Neutrophil (primary cell): ENCODE results near the gene NFYA.

Experiments
- H3K27ac ChIP-seq: fragments of 200-600 bp; sonication (generic); 2 replicates; pipeline ENCODE4 v1.5.1; 2016; ENCODE audit warnings: mild to moderate bottlenecking, moderate library complexity
- H3K27me3 ChIP-seq: fragments of 200-600 bp; sonication (generic); 2 replicates; pipeline ENCODE4 v1.6.0; 2016; ENCODE audit warnings: mild to moderate bottlenecking
- H3K36me3 ChIP-seq: fragments of 200-600 bp; sonication (generic); 2 replicates; pipeline ENCODE4 v1.5.1; 2017
- H3K4me1 ChIP-seq, 2 experiments: fragments of 200-600 bp in 1 of 2; sonication (generic) in 1 of 2; 1 replicate in 1 of 2; 2 replicates in 1 of 2; pipeline versions ENCODE4 v1.5.1 to v1.6.1; 2013 to 2016; ENCODE audit warnings: low read depth in 1 of 2, low read length in 1 of 2, mild to moderate bottlenecking in 1 of 2, moderate library complexity in 1 of 2; ENCODE audit not compliant: control insufficient read depth in 1 of 2, insufficient read depth in 1 of 2
- H3K4me3 ChIP-seq, 2 experiments: fragments of 200-600 bp in 1 of 2; sonication (generic) in 1 of 2; 1 replicate in 1 of 2; 2 replicates in 1 of 2; pipeline ENCODE4 v1.5.1; 2013 to 2016; ENCODE audit warnings: low read depth in 1 of 2, low read length in 1 of 2, mild to moderate bottlenecking in 1 of 2, moderate library complexity in 1 of 2
- H3K9me3 ChIP-seq: fragments of 200-600 bp; sonication (generic); 2 replicates; pipeline ENCODE4 v1.5.1; 2016
- CTCF ChIP-seq: fragments of 200-600 bp; sonication (generic); IDR thresholded peaks from 2 replicates; pipeline ENCODE4 v1.5.1; 2016; ENCODE audit warnings: antibody characterized with exemption

NFYA gene

GRCh38 chr6:41065550-41066026 lies 7.2 kb upstream of the NFYA start:
- peaks cover 40% of the 10 kb centered on the region for H3K36me3 ChIP-seq
- no peak for TF ChIP-seq CTCF
- peaks cover 2% of the 10 kb centered on the region in 2 experiments for H3K4me1 ChIP-seq
- H3K4me3 ChIP-seq, result no peak overlapping the region
- no peaks in the 10 kb centered on the region for H3K9me3 ChIP-seq
- no peaks in the 10 kb centered on the region for H3K27me3 ChIP-seq
- H3K27ac ChIP-seq, result no peak overlapping the region

- no peaks in the 10 kb centered on the region for H3K27me3 ChIP-seq
- H3K4me1 ChIP-seq, result peaks cover 12 to 14% of the 10 kb centered on the region in 2 experiments
- H3K27ac ChIP-seq, result no peak overlapping the region
- no peaks in the 10 kb centered on the region for H3K9me3 ChIP-seq
- H3K4me3 ChIP-seq, result no peak overlapping the region
- H3K36me3 ChIP-seq, result peaks cover 31% of the 10 kb centered on the region
- peak; percentile 83 for TF ChIP-seq CTCF
Measured at GRCh38 chr6:41066867-41067304, 5.9 kb upstream of the NFYA start.

- peak overlapping the region; percentile 98 for H3K27ac ChIP-seq
- H3K27me3 ChIP-seq, result no peaks in the 10 kb centered on the region
- no peak for TF ChIP-seq CTCF
- H3K4me3 ChIP-seq, result peak overlapping the region; percentile 94 to 95
- peaks cover 30 to 36% of the 10 kb centered on the region in 2 experiments for H3K4me1 ChIP-seq
- H3K9me3 ChIP-seq, result no peaks in the 10 kb centered on the region
- peaks cover 7% of the 10 kb centered on the region for H3K36me3 ChIP-seq
Measured at GRCh38 chr6:41071501-41071922, 1.3 kb upstream of the NFYA start.

GRCh38 chr6:41071923-41072835 lies 595 bp upstream of the NFYA start, which contains the start of gene OARD1:
Gene OARD1, minus strand, starts transcription at chr6:41072356. Its CDS starts 722 bp downstream, at chr6:41071634.
- H3K36me3 ChIP-seq, result peaks cover 5% of the 10 kb centered on the region
- H3K9me3 ChIP-seq, result no peaks in the 10 kb centered on the region
- peak within 1 kb of the TSS; percentile 94 to 95 for H3K4me3 ChIP-seq
- H3K27me3 ChIP-seq, result no peaks in the 10 kb centered on the region
- H3K27ac ChIP-seq, result peak within 1 kb of the TSS; percentile 98
- TF ChIP-seq CTCF, result no peak
- H3K4me1 ChIP-seq, result peaks cover 37 to 42% of the 10 kb centered on the region in 2 experiments

DNA sequence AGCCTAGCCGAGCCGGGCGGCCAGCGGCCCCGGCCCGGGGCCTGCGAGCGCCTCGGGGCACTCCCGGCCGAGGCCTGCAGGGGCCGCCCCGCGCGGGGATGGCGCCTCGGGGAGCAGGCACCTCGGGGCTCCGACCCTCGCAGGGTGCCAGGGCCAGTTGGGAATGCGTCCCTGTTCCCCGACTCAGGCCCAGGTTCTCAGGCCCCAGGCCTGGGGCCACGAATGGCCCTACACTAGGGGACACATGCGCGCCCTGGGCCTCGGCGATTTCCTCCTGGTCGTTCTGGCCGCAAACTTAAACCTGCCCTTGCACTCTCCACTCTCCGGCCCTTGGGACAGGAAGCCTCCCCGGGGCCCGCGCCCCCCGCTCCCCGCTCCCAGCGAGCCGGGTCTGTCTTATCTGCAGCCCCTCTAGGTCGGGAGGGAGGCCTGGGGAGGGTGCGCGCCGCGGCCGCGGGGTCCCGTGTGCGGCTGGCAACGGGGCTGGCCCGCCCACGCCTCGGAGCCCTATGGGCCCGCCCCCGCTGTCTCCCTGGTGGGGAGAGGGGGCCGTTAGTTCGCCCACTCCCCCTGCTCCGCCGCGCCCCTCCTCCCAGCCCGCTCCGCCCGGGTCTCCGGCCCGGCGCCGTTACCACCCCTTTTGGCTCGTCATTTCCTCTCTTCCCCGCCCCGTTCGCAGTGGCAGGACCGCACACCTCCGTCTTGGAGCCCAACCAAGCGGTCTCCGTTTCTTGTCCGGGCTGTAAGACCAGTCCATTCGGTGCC lies 611 bp downstream of the NFYA start:
- no peaks in the 10 kb centered on the region for H3K36me3 ChIP-seq
- peak; percentile 74 for TF ChIP-seq CTCF
- H3K4me3 ChIP-seq, result peak overlapping the region; percentile 94 to 95
- H3K9me3 ChIP-seq, result no peaks in the 10 kb centered on the region
- H3K4me1 ChIP-seq, result peaks cover 46 to 48% of the 10 kb centered on the region in 2 experiments
- H3K27ac ChIP-seq, result peak overlapping the region; percentile 98
- H3K27me3 ChIP-seq, result no peaks in the 10 kb centered on the region
